ENCODE data around the gene TAOK2. TPM values are rescaled to one million over a fixed set of nuclear protein-coding genes. Genes with fewer than 3 reads are reported as not detected.
"Not testable (repeated sequence)": the region's sequence is repeated elsewhere in the genome, so short reads cannot be mapped to it uniquely, and the experiment has no call there.

TAOK2 gene
- total RNA-seq, 4 donors from 2014 or later: 78.1 to 123 (median 90.9) TPM

GRCh38 chr16:30016555-30017276, 43.0 kb downstream of the TAOK2 start:
- Histone ChIP-seq H3K9me3 (no peaks in the 10 kb centered on the region), H3K27ac (no peak overlapping the region), H3K36me3 (no peaks in the 10 kb centered on the region), H3K4me1 (peaks cover 0 to 8% (median 3%) of the 10 kb centered on the region in 4 donors), H3K27me3 (peaks cover 0 to 5% of the 10 kb centered on the region in 2 donors), H3K4me3 (no peak overlapping the region)
- TF ChIP-seq CTCF (IDR thresholded peaks at IDR 0.05) (no peak), POLR2A (IDR thresholded peaks at IDR 0.05) (no peak)
- no peak for DNase-seq

- H3K9me3 ChIP-seq: no peaks in the 10 kb centered on the region
- H3K27me3 ChIP-seq: no peaks in the 10 kb centered on the region
- H3K4me1 ChIP-seq: peaks cover 0 to 9% (median 4%) of the 10 kb centered on the region in 4 donors
- DNase-seq: no peak
- H3K36me3 ChIP-seq: no peaks in the 10 kb centered on the region
- H3K27ac ChIP-seq: no peak overlapping the region
- TF ChIP-seq POLR2A (IDR thresholded peaks at IDR 0.05) (no peak), CTCF (IDR thresholded peaks at IDR 0.05) (no peak)
- H3K4me3 ChIP-seq: no peak overlapping the region
Measured at GRCh38 chr16:30017277-30017656, 43.6 kb downstream of the TAOK2 start.

GRCh38 chr16:30017937-30018336, 44.3 kb downstream of the TAOK2 start:
- H3K4me3 ChIP-seq, H3K36me3 ChIP-seq, H3K27me3 ChIP-seq, H3K9me3 ChIP-seq, H3K4me1 ChIP-seq, H3K27ac ChIP-seq, DNase-seq: not testable (repeated sequence)

- no peak for TF ChIP-seq CTCF (IDR thresholded peaks at IDR 0.05)
- no peak for TF ChIP-seq POLR2A (IDR thresholded peaks at IDR 0.05)
- no peaks in the 10 kb centered on the region for H3K27me3 ChIP-seq
- peaks cover 0 to 9% (median 4%) of the 10 kb centered on the region in 4 donors for H3K4me1 ChIP-seq
- H3K36me3 ChIP-seq: no peaks in the 10 kb centered on the region
- no peak for DNase-seq
- no peak overlapping the region for H3K27ac ChIP-seq
- H3K9me3 ChIP-seq: no peaks in the 10 kb centered on the region
- H3K4me3 ChIP-seq: no peak overlapping the region
Measured at GRCh38 chr16:30018731-30019158, 45.1 kb downstream of the TAOK2 start.

- no peak within 1 kb of the TSS for H3K27ac ChIP-seq
- peaks cover 0 to 4% of the 10 kb centered on the region in 2 donors for H3K27me3 ChIP-seq
- peaks cover 0 to 9% (median 4%) of the 10 kb centered on the region in 4 donors for H3K4me1 ChIP-seq
- DNase-seq: no peak
- no peaks in the 10 kb centered on the region for H3K36me3 ChIP-seq
- no peak within 1 kb of the TSS for H3K4me3 ChIP-seq
- TF ChIP-seq CTCF (IDR thresholded peaks at IDR 0.05) (no peak), POLR2A (IDR thresholded peaks at IDR 0.05) (no peak)
- H3K9me3 ChIP-seq: no peaks in the 10 kb centered on the region
Measured at GRCh38 chr16:30022887-30023286, 49.2 kb downstream of the TAOK2 start, which contains the start of gene C16orf92. TSS of gene C16orf92 (plus strand) at chr16:30023198. CDS start at chr16:30023341, 143 bp downstream.

GRCh38 chr16:30023586-30023985, 49.9 kb downstream of the TAOK2 start:
- Histone ChIP-seq H3K9me3 (no peaks in the 10 kb centered on the region), H3K36me3 (no peaks in the 10 kb centered on the region), H3K4me1 (peaks cover 0 to 9% (median 4%) of the 10 kb centered on the region in 4 donors), H3K4me3 (no peak overlapping the region), H3K27ac (no peak overlapping the region), H3K27me3 (peaks cover 0 to 4% of the 10 kb centered on the region in 2 donors)
- TF ChIP-seq CTCF (IDR thresholded peaks at IDR 0.05) (no peak), POLR2A (IDR thresholded peaks at IDR 0.05) (no peak)
- no peak for DNase-seq

Measured in Peyer's patch (tissue), 4 donors.